Duodenal mucosa (tissue), 2 donors: ENCODE measurements around the gene SGMS1.

ENCODE experiments used
- H3K27ac ChIP-seq: one replicate; pipeline ENCODE4 v1.7.0; 2013; ENCODE audit warnings: low read depth, low read length
- H3K27me3 ChIP-seq, 2 donors: one replicate each; pipeline ENCODE4 v1.7.0; 2013; ENCODE audit warnings: low read length in 2 of 2, control low read depth in 1 of 2; ENCODE audit not compliant: insufficient read depth in 2 of 2, control insufficient read depth in 1 of 2
- H3K36me3 ChIP-seq, 2 donors: one replicate each; pipeline ENCODE4 v1.7.0; 2013; ENCODE audit warnings: low read length in 2 of 2, control low read depth in 1 of 2; ENCODE audit not compliant: insufficient read depth in 2 of 2, control insufficient read depth in 1 of 2
- H3K4me1 ChIP-seq, 2 donors: one replicate each; pipeline ENCODE4 v1.7.0; 2013; ENCODE audit warnings: low read length in 2 of 2, control low read depth in 1 of 2; ENCODE audit not compliant: insufficient read depth in 2 of 2, control insufficient read depth in 1 of 2
- H3K4me3 ChIP-seq, 2 donors: one replicate each; pipeline ENCODE4 v1.7.0; 2013; ENCODE audit warnings: low read length in 2 of 2, low read depth in 1 of 2
- H3K9ac ChIP-seq, 2 donors: one replicate each; pipeline ENCODE4 v1.7.0; 2013; ENCODE audit warnings: low read length in 2 of 2, low read depth in 1 of 2
- H3K9me3 ChIP-seq, 2 donors: one replicate each; pipeline ENCODE4 v1.7.0; 2013; ENCODE audit warnings: low read length in 2 of 2, control low read depth in 1 of 2; ENCODE audit not compliant: control insufficient read depth in 1 of 2

SGMS1 gene

DNA sequence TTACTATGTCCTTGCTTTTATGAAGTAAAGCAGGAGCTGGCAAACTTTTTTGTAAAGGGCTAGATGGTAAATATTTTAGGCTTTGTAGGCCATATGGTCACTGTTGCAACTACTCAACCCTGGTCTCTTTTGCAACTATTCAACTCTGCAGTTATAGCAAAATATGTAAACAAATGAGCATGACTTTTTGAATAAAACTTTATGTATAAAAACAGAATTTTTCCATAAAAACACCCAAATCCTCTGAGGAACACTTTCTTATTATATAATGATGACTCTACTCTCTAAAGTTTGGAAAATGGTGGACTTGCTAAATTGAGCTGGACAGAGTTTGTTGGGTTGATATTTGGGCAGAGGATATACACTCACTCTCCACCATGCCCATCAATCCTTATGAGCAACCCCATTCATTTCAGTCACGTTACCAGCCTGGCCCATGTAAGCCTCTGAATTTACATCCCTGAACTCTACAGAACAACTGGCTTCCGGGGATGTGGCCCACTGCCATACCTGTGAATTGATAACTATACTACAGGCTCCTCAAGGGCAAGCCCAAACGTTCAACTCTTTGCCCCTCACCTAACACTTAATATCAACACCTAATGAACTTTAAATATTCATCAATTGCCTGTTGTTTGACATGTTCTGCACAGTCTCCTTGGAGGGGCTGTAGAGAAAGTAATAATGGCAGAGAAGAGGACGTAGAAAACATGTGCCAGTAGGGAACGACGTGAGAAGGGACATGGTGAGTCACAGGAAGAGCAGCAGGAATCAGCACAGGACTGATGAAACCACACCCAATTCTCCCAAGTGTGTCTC is 37.6 kb downstream of the SGMS1 start:
- no peak overlapping the region for H3K4me3 ChIP-seq

DNA sequence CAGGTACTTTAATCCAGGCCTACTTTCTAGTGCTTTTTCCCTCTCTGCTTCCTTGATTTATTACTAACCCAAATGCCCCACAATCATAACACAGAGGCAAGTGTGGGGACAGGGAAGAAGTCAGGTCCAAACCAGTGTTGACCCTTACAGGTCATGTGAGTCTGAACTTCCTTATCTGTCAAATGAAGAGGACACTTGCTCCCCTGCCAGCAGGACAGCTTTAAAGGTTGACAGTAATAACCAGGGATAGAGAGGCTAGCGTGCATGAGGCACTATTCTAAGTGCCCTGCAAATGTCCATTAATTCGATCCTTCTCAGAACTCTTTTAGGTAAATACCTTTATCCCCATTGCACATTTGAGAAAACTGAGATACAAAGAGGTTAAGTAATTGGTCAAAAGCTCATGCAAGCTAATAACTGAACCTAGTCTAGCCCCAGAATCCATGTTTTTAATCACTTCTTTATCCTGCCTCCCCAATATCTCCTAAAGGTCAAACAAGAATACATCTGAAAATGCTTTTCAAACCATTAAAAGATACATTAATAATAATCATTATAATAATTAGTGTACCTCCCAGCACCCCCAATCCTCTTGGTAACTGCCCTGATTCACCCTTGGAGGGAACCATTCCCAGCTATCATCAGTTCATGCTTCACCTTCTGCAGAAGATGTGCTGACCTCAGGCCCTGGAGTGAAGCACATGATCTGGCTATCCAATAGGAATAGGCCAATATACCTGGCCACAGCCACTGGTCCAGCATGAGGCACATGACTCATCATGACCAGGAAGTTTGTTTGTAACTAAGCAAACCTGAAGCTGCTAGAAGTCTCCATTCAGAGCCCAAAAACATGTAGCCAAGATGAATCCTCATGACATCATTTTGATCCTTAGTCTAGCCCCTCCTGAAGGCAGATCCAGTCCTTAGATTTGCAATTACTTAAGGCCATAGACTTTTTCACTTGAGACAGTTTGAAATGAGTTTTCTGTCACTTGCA is 40.7 kb downstream of the SGMS1 start:
- no peak overlapping the region for H3K27ac ChIP-seq
- peaks cover 0 to 6% of the 10 kb centered on the region in 2 donors for H3K36me3 ChIP-seq
- no peak overlapping the region for H3K4me3 ChIP-seq
- H3K9me3 ChIP-seq, result no peaks in the 10 kb centered on the region
- H3K27me3 ChIP-seq, result no peaks in the 10 kb centered on the region
- peaks cover 12 to 35% of the 10 kb centered on the region in 2 donors for H3K4me1 ChIP-seq
- no peak overlapping the region for H3K9ac ChIP-seq

More for the DNA sequence above, 37.6 kb downstream of the SGMS1 start:
- H3K9me3 ChIP-seq, result no peaks in the 10 kb centered on the region
- H3K9ac ChIP-seq, result no peak overlapping the region
- peaks cover 2 to 15% of the 10 kb centered on the region in 2 donors for H3K4me1 ChIP-seq
- H3K36me3 ChIP-seq, result peaks cover 2 to 17% of the 10 kb centered on the region in 2 donors
- no peak overlapping the region for H3K27ac ChIP-seq
- no peaks in the 10 kb centered on the region for H3K27me3 ChIP-seq

DNA sequence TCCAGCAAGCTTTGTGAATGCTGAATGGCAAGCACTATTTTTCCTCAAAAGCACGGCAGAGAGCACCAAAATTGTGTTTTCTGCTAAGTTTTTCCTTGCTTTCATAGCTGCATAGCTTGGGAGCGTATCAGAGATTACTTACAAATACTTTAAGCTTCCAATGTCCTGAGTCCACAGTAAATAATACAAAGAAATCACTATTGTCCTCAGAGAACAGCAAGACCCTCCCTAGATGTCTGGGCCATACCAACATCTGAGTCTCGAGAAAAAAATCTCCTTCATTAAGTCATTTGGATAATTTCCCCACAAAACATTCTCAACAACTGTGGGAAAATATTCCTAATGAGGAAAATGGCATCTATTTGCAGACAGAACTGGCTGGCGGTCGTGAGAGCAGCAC is 41.7 kb downstream of the SGMS1 start:
- Histone ChIP-seq H3K36me3 (peaks cover 0 to 3% of the 10 kb centered on the region in 2 donors), H3K4me1 (peaks cover 17 to 45% of the 10 kb centered on the region in 2 donors), H3K4me3 (no peak overlapping the region), H3K27me3 (no peaks in the 10 kb centered on the region), H3K9me3 (no peaks in the 10 kb centered on the region), H3K9ac (no peak overlapping the region), H3K27ac (no peak overlapping the region)

DNA sequence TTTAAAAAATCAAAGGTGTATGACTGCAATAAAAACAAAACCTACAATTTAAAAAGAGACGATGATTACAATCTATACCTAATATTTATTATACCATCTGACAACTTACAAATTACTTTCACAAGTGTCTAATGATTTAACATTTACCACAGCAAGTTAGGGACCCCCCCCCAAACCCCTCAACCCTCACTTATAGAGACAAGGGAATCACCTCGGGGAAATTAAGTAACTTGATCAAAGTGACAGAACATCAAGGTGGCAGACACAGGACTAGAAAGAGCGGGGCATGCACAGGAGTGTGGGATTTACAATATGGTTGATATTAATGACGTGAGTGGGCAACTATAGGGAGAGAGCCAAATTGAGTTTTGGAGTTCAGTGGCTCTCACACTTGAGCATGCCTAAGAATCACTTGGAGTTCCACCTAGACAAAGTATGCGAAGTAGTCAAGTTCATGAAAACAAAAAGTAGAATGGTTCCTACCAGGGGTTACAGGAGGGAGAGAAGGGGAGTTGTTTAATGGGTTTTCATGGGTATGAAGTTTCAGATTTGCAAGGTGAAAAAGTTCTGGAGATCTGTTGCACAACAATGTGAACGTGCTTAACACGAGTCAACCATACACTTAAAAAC is 43.4 kb downstream of the SGMS1 start:
- H3K4me1 ChIP-seq, result peaks cover 17 to 48% of the 10 kb centered on the region in 2 donors
- H3K9ac ChIP-seq, result no peak overlapping the region

DNA sequence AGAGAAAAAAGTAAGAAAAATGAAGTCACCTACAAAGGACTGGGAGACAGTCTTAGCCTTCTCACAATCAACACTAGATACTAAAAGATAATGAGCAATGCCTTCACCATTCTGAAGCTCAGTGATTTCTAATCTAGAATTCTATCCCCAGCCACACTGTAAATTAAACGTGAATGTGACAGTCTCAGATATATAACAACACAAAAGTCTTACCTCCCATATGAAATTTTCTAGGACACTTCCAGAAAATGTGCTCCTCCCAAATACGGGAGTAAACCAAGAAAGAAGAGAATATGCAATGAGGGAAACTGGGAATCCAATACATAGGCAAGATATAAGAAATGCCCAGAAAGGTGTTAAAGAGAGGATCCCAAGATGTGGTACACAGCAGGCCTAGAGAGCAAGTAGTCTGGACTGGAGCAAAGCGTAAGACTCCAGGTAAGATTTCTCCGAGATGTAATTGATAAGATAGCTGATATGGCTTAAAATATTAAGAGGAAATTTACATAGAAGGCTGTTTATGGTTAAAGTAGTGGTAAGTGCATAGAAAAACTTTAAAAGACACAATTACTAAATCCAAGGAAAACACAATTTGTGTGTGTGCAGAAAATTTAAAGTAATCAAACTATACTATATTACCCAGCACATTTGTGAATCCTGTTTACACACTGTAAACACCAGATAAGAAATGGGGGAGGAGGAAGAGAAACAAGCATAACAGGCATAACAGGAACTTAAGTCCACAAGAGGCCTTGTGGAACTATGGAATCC is 44.1 kb downstream of the SGMS1 start:
- Histone ChIP-seq H3K27me3 (no peaks in the 10 kb centered on the region), H3K4me3 (no peak overlapping the region), H3K27ac (no peak overlapping the region), H3K9ac (no peak overlapping the region), H3K9me3 (no peaks in the 10 kb centered on the region), H3K36me3 (no peaks in the 10 kb centered on the region), H3K4me1 (peaks cover 17 to 45% of the 10 kb centered on the region in 2 donors)

More for the DNA sequence above, 43.4 kb downstream of the SGMS1 start:
- Histone ChIP-seq H3K27me3 (no peaks in the 10 kb centered on the region), H3K9me3 (no peaks in the 10 kb centered on the region), H3K4me3 (no peak overlapping the region), H3K36me3 (no peaks in the 10 kb centered on the region), H3K27ac (no peak overlapping the region)

DNA sequence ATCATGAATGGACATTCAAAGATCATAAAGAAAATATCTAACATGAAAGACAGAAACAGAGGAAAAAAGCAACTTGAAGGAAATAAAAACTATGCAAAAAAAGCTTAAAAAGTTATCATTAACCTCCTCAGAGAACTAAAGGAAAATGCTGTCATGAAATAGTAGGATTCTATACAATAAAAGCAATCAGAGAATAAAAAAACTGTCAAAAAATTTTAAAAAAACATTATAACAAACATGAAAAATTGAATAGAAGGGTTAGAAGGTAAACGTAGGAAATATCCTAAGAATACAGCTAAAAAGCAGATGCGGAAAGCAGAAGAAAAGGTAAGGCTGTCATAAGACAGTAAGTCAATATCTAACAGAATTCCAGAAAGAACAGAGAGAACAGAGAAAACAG is 44.8 kb downstream of the SGMS1 start:
- no peaks in the 10 kb centered on the region for H3K36me3 ChIP-seq
- H3K4me1 ChIP-seq, result peaks cover 17 to 45% of the 10 kb centered on the region in 2 donors

DNA sequence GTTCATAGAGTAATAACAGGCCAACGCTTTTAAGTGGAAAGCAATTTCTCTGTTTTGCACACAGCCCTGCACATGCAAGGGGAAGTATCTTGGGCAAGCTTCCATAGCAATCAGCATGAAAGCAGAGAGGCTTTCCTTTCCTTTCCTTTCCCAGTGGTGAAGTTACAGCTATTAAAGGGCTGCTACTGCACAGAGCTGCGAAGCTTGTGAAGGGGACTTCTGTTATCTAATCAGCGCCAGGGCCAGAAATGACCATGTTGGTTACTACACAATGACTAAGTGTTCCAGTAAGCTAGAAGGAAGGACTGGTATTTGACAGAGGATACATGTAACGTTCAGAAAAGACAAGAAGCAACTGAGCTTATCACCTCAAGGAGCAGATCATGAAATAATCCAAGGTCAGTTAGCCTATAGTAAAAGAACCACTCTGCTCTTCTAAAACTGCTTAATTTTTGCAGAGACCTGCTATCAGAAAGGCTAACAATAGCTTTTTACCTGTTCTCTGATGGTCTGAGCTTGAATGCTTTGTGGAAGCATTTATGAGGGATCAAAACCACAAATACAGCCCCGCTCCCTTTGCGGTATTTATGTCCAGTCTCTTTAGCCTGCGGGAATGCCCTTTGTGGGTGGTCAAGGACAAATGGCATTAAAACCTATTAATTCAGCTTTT is 45.9 kb downstream of the SGMS1 start:
- H3K36me3 ChIP-seq, result no peaks in the 10 kb centered on the region
- H3K4me1 ChIP-seq, result peaks cover 17 to 44% of the 10 kb centered on the region in 2 donors
- no peak overlapping the region for H3K9ac ChIP-seq
- H3K27me3 ChIP-seq, result no peaks in the 10 kb centered on the region
- H3K27ac ChIP-seq, result peak overlapping the region; percentile 34
- no peak overlapping the region for H3K4me3 ChIP-seq
- no peaks in the 10 kb centered on the region for H3K9me3 ChIP-seq

More for the DNA sequence above, 44.8 kb downstream of the SGMS1 start:
- Histone ChIP-seq H3K9me3 (no peaks in the 10 kb centered on the region), H3K27ac (no peak overlapping the region), H3K9ac (no peak overlapping the region), H3K27me3 (no peaks in the 10 kb centered on the region), H3K4me3 (no peak overlapping the region)

DNA sequence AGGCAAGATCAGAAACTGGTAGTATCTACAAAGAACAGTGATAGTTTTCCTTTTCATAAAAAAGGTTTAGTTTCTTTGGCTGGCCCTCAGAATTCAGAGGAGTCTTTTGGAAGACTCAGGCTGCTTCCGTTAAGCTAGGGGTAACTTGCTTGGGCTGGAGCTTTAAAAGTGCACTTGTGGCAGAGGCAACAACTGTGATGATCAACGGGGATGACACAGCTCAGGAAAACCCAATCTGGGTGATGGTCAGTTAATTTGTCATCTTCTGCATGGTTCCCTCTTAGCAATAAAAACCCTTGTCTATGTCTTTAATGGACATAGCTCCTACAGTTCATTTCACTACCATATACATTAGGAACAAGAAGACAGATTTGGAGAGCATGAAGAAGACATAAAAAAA is 46.7 kb downstream of the SGMS1 start:
- Histone ChIP-seq H3K36me3 (no peaks in the 10 kb centered on the region), H3K9me3 (no peaks in the 10 kb centered on the region), H3K4me3 (no peak overlapping the region), H3K27me3 (no peaks in the 10 kb centered on the region), H3K27ac (no peak overlapping the region), H3K9ac (no peak overlapping the region), H3K4me1 (peaks cover 17 to 42% of the 10 kb centered on the region in 2 donors)

DNA sequence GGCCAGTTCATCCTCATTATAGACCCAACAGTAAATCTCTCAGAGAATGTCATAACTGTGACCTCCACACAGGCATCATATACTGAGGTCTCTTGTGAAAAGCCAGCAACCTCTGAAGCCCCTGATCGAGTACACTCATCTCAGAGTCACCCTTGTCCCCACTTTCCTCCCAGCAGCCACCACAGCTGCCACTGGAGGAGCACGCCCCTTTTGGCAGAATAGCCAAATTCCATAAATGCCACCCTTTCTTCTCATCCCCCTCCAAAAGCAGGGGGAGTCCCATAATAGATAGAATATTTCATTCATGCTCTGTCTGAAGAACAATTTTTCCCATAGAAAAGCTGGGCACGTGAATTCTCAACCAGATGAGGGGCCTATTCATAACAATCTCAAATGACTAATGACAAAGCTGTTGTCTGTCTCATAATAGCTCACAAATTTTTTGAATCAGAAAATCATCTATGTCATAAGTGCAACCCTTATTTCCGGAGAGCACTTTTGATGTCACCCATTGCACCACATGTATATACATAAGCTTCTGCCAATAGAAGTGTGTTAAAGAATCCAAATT is 47.4 kb downstream of the SGMS1 start:
- Histone ChIP-seq H3K9ac (no peak overlapping the region), H3K4me3 (no peak overlapping the region), H3K27ac (no peak overlapping the region), H3K9me3 (no peaks in the 10 kb centered on the region), H3K27me3 (no peaks in the 10 kb centered on the region), H3K36me3 (no peaks in the 10 kb centered on the region), H3K4me1 (peaks cover 16 to 44% of the 10 kb centered on the region in 2 donors)
